HG02763 (cell line): ENCODE data around the gene FBLN5.
A peak's percentile ranks its signal among the peaks of the same experiment; 100 is the strongest.
"Not testable (repeated sequence)": the region's sequence is repeated elsewhere in the genome, so short reads cannot be mapped to it uniquely, and the experiment has no call there.

ENCODE experiments used
- ATAC-seq: cut with Tn5 transposase; IDR thresholded peaks from one replicate; pipeline ENCODE4 v1.9.1; 2021; ENCODE audit warnings: mild to moderate bottlenecking, moderate library complexity; ENCODE audit not compliant: unreplicated experiment

The FBLN5 gene

GRCh38 chr14:91888641-91889476 lies 58.6 kb downstream of the FBLN5 start:
- no peak for ATAC-seq

- no peak for ATAC-seq
These were observed 60.5 kb downstream of the FBLN5 start for GRCh38 chr14:91886961-91887360.

GRCh38 chr14:91885839-91886238 lies 61.7 kb downstream of the FBLN5 start:
- ATAC-seq, result no peak

- no peak for ATAC-seq
These were observed 62.3 kb downstream of the FBLN5 start for GRCh38 chr14:91885113-91885712.

- ATAC-seq, result no peak
These were observed 62.8 kb downstream of the FBLN5 start for GRCh38 chr14:91884664-91885063.

- ATAC-seq, result no peak
These were observed 63.7 kb downstream of the FBLN5 start for GRCh38 chr14:91883753-91884152.

GRCh38 chr14:91882776-91883175 lies 64.7 kb downstream of the FBLN5 start:
- no peak for ATAC-seq

- no peak for ATAC-seq
These were observed 65.1 kb downstream of the FBLN5 start for GRCh38 chr14:91882369-91882768.

GRCh38 chr14:91879196-91879595 lies 68.3 kb downstream of the FBLN5 start:
- ATAC-seq, result no peak

GRCh38 chr14:91878274-91878673 lies 69.2 kb downstream of the FBLN5 start:
- no peak for ATAC-seq

GRCh38 chr14:91877376-91877915 lies 70.0 kb downstream of the FBLN5 start:
- ATAC-seq, result no peak

- ATAC-seq, result no peak
These were observed 71.0 kb downstream of the FBLN5 start for GRCh38 chr14:91876492-91876891.

GRCh38 chr14:91875525-91876286 lies 71.8 kb downstream of the FBLN5 start:
- no peak for ATAC-seq

GRCh38 chr14:91873471-91874415 lies 73.8 kb downstream of the FBLN5 start:
- peak; percentile 69 for ATAC-seq

- peak; percentile 13 for ATAC-seq
These were observed 74.7 kb downstream of the FBLN5 start for GRCh38 chr14:91872517-91873470.

- peak; percentile 43 for ATAC-seq
These were observed 75.4 kb downstream of the FBLN5 start for GRCh38 chr14:91872011-91872501.

GRCh38 chr14:91871401-91871800 lies 76.1 kb downstream of the FBLN5 start:
- ATAC-seq, result not testable (repeated sequence)

- ATAC-seq, result no peak
These were observed 76.6 kb downstream of the FBLN5 start for GRCh38 chr14:91870890-91871289.

GRCh38 chr14:91870001-91870400 lies 77.5 kb downstream of the FBLN5 start:
- ATAC-seq, result no peak
